ENCODE measurements around the gene PKP3. TPM values are rescaled to one million over a fixed set of nuclear protein-coding genes. Genes with fewer than 3 reads are reported as not detected.

PKP3 gene
- total and polyA plus RNA-seq, 9 of the 15 experiments (the other 6 are each of a cell fraction or from before 2014, with no cell fraction given), result 0.11 to 110 (median 30.7) TPM

DNA sequence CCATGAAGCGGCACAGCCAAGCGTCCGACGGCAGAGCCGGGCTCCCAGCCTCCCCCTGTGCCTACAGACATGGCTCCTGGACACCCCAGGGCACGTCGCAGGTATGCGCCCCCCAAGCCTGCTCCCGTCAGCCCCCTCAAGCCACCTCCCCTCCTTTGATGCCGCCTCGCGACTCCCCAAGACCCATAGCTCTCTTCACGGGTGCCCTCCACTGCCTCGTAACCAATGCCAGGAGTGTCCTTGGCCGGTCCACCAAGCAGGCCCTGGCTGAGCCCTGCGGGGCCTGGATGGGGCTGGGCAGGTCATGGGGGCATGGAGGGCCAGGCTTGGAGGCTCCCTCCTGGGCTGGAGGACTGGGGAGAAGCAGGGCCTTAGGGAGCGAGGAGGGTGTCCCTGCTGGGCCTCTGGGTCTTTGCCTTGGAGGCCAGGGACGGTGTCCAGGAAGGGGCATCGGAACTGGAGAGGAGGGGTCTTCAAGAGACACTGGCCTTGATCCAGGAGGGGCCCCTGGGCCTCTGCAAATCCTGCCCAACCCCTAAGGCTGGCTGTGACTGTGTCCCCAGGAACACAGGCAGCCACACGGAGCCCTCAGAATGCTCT is 38.6 kb downstream of the PKP3 start (continued):
- TF ChIP-seq ZNF561 (CRISPR knock-in tag; conservative IDR thresholded peaks at IDR 0.05) (no peak), ZNF146 (CRISPR knock-in tag; IDR thresholded peaks at IDR 0.05; ENCODE audit: unreplicated experiment) (no peak)
- TF ChIP-seq, protein P1, sequence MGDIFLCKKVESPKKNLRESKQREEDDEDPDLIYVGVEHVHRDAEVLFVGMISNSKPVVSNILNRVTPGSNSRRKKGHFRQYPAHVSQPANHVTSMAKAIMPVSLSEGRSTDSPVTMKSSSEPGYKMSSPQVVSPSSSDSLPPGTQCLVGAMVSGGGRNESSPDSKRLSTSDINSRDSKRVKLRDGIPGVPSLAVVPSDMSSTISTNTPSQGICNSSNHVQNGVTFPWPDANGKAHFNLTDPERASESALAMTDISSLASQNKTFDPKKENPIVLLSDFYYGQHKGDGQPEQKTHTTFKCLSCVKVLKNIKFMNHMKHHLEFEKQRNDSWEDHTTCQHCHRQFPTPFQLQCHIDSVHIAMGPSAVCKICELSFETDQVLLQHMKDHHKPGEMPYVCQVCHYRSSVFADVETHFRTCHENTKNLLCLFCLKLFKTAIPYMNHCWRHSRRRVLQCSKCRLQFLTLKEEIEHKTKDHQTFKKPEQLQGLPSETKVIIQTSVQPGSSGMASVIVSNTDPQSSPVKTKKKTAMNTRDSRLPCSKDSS (IDR thresholded peaks at IDR 0.05; ENCODE audit: low read depth, partially characterized antibody), result no peak

- FAIRE-seq (no peak), ATAC-seq (no peak), DNase-seq (ENCODE audit: extremely low read depth in 1 of 4, low spot score in 3 of 4) (no peak)
- Histone ChIP-seq H3K4me1 (replicated peaks in 1 of 2; ENCODE audit: control insufficient read depth in 2 of 2, insufficient read depth in 2 of 2, low read length in 2 of 2) (peaks cover 0 to 46% of the 10 kb centered on the region in 2 experiments; a peak in 2 of 5 replicates), H3K9ac (ENCODE audit: insufficient read depth in 1 of 2, low read depth in 2 of 2, low read length in 2 of 2) (no peak overlapping the region), H3K9me3 (replicated peaks; ENCODE audit: control insufficient read depth, insufficient read depth, low read depth, low read length) (peaks cover 4% of the 10 kb centered on the region; the same call in 1 of the 2 replicates), H3K27ac (ENCODE audit: extremely low read depth, low read depth, low read length) (no peak overlapping the region), H3K27me3 (ENCODE audit: control insufficient read depth in 2 of 2, insufficient read depth in 2 of 2, low read length in 2 of 2) (no peaks in the 10 kb centered on the region), H2AFZ (ENCODE audit: low read depth, low read length) (no peak overlapping the region), H3K4me2 (ENCODE audit: insufficient read depth, low read length) (no peak overlapping the region), H3K36me3 (ENCODE audit: control insufficient read depth, insufficient read depth, low read length) (no peaks in the 10 kb centered on the region), H4K20me1 (replicated peaks; ENCODE audit: control insufficient read depth, insufficient read depth, low read length) (no peaks in the 10 kb centered on the region), H3K9me1 (ENCODE audit: control insufficient read depth, insufficient read depth, low read length) (no peaks in the 10 kb centered on the region), H3K4me3 (no peak overlapping the region), H3K79me2 (ENCODE audit: control insufficient read depth, insufficient read depth, low read length) (no peaks in the 10 kb centered on the region)
- CTCF ChIA-PET (ENCODE audit: low intra/inter-chr PET ratio), result no interaction called here
- BruUV-seq (replicated peaks), result no TSS peak
- POLR2A ChIA-PET, result interaction anchor here (0.5 kb wide), 1 partner anchor 43 kb away, joined by 4 read pairs; no protein-coding TSS in a partner anchor
- TF ChIP-seq KDM2B (CRISPR knock-in tag; IDR thresholded peaks at IDR 0.05) (no peak), ETS2 (tag; IDR thresholded peaks at IDR 0.05; ENCODE audit: borderline replicate concordance, poor library complexity, severe bottlenecking) (no peak)
- intact Hi-C loops (cut with micrococcal nuclease), result no loop called here
- in situ Hi-C loops (cut with MboI), result no loop called here
- WGBS (ENCODE audit: insufficient coverage, low coverage, missing lambda C conversion rate), result 89% methylated on average over 16 of the region's 17 CpGs
Observed at GRCh38 chr11:433111-433510, 39.1 kb downstream of the PKP3 start.

Measured in K562 (cell line).